ENCODE measurements around the gene NLGN4X. TPM values are rescaled to one million over a fixed set of nuclear protein-coding genes. Genes with fewer than 3 reads are reported as not detected.

Gene NLGN4X
- 4.5 TPM for total RNA-seq
- long read RNA-seq, full-length matches to known transcripts, result 1 of 2 reads
- long read RNA-seq, partial matches to known transcripts, result 0 of 2 reads
- long read RNA-seq, other reads (novel, unspliced or antisense), result 1 of 2 reads

- DNase-seq, result no peak
These were observed at the start of gene NLGN4X for GRCh38 chrX:6228720-6229119. TSS of gene NLGN4X (minus strand) at chrX:6228867. CDS start at chrX:6151466, 77,401 bp downstream.

GRCh38 chrX:6266041-6266440 is 37.4 kb upstream of the NLGN4X start:
- no peaks in the 10 kb centered on the region for H3K9me3 ChIP-seq (replicated peaks)
- no peak for DNase-seq
- no peaks in the 10 kb centered on the region for H3K36me3 ChIP-seq
- no peak overlapping the region for H3K4me3 ChIP-seq
- intact Hi-C loops (cut with micrococcal nuclease), result no loop called here
- no peak for TF ChIP-seq CTCF (IDR thresholded peaks at IDR 0.05; ENCODE audit: borderline replicate concordance)
- no peak overlapping the region for H3K27ac ChIP-seq (replicated peaks)
- H3K4me1 ChIP-seq, result no peaks in the 10 kb centered on the region
- H3K27me3 ChIP-seq (ENCODE audit: low read depth), result no peaks in the 10 kb centered on the region

More at GRCh38 chrX:6228720-6229119, at the start of gene NLGN4X:
- Histone ChIP-seq H3K4me1 (peaks cover 3% of the 10 kb centered on the region), H3K9me3 (replicated peaks) (no peaks in the 10 kb centered on the region), H3K27ac (replicated peaks) (no peak within 1 kb of the TSS), H3K4me3 (peak within 1 kb of the TSS; percentile 61), H3K27me3 (ENCODE audit: low read depth) (peaks cover 47% of the 10 kb centered on the region), H3K36me3 (no peaks in the 10 kb centered on the region)
- TF ChIP-seq CTCF (IDR thresholded peaks at IDR 0.05; ENCODE audit: borderline replicate concordance), result no peak
- intact Hi-C loops (cut with micrococcal nuclease), result no loop called here

GRCh38 chrX:6262959-6263358 is 34.3 kb upstream of the NLGN4X start:
- no peak overlapping the region for H3K4me3 ChIP-seq
- no peak for DNase-seq
- H3K27me3 ChIP-seq (ENCODE audit: low read depth), result no peaks in the 10 kb centered on the region
- H3K4me1 ChIP-seq, result no peaks in the 10 kb centered on the region
- H3K27ac ChIP-seq (replicated peaks), result no peak overlapping the region
- H3K36me3 ChIP-seq, result no peaks in the 10 kb centered on the region
- H3K9me3 ChIP-seq (replicated peaks), result no peaks in the 10 kb centered on the region
- TF ChIP-seq CTCF (IDR thresholded peaks at IDR 0.05; ENCODE audit: borderline replicate concordance), result no peak
- intact Hi-C loops (cut with micrococcal nuclease), result no loop called here

GRCh38 chrX:6257025-6257424 is 28.4 kb upstream of the NLGN4X start:
- Histone ChIP-seq H3K36me3 (no peaks in the 10 kb centered on the region), H3K27ac (replicated peaks) (no peak overlapping the region), H3K27me3 (ENCODE audit: low read depth) (no peaks in the 10 kb centered on the region), H3K4me1 (no peaks in the 10 kb centered on the region), H3K4me3 (no peak overlapping the region), H3K9me3 (replicated peaks) (no peaks in the 10 kb centered on the region)
- no peak for DNase-seq
- no peak for TF ChIP-seq CTCF (IDR thresholded peaks at IDR 0.05; ENCODE audit: borderline replicate concordance)
- intact Hi-C loops (cut with micrococcal nuclease), result no loop called here

- DNase-seq, result no peak
- Histone ChIP-seq H3K27me3 (ENCODE audit: low read depth) (no peaks in the 10 kb centered on the region), H3K27ac (replicated peaks) (no peak overlapping the region), H3K4me1 (no peaks in the 10 kb centered on the region), H3K36me3 (no peaks in the 10 kb centered on the region), H3K4me3 (no peak overlapping the region), H3K9me3 (replicated peaks) (peaks cover 6% of the 10 kb centered on the region)
- TF ChIP-seq CTCF (IDR thresholded peaks at IDR 0.05; ENCODE audit: borderline replicate concordance), result no peak
- intact Hi-C loops (cut with micrococcal nuclease), result no loop called here
These were observed 16.0 kb upstream of the NLGN4X start for GRCh38 chrX:6244666-6245065.
